Nephron progenitor cell (in vitro differentiated cells): ENCODE results near the gene CSF1R.

ENCODE experiments used
- DNase-seq: peaks from one replicate; pipeline ENCODE4 v3.0.0; 2021
- H3K27ac Mint-ChIP-seq: 2 replicates; pipeline ENCODE4 v1.8.0; 2021; ENCODE audit warnings: mild to moderate bottlenecking, moderate library complexity, mixed read lengths
- H3K27me3 Mint-ChIP-seq: 2 replicates; pipeline ENCODE4 v1.8.0; 2021; ENCODE audit warnings: mild to moderate bottlenecking, low read depth, mixed read lengths; ENCODE audit not compliant: poor library complexity
- H3K36me3 Mint-ChIP-seq: 2 replicates; pipeline ENCODE4 v1.8.0; 2021; ENCODE audit warnings: low read depth, mixed read lengths
- H3K4me1 Mint-ChIP-seq: 2 replicates; pipeline ENCODE4 v1.8.0; 2021; ENCODE audit warnings: mixed read lengths
- H3K4me3 Mint-ChIP-seq: 2 replicates; pipeline ENCODE4 v1.8.0; 2021; ENCODE audit warnings: mild to moderate bottlenecking, moderate library complexity, mixed read lengths
- H3K9me3 Mint-ChIP-seq: 2 replicates; pipeline ENCODE4 v1.8.0; 2021; ENCODE audit warnings: mild to moderate bottlenecking, moderate library complexity, mixed read lengths
- TF ChIP-seq, protein P1 (sequence below): fragments of 200-600 bp; sonication (generic); IDR thresholded peaks from 2 replicates; pipeline ENCODE4 v1.5.0; 2021; ENCODE audit warnings: antibody characterized with exemption

Gene CSF1R

DNA sequence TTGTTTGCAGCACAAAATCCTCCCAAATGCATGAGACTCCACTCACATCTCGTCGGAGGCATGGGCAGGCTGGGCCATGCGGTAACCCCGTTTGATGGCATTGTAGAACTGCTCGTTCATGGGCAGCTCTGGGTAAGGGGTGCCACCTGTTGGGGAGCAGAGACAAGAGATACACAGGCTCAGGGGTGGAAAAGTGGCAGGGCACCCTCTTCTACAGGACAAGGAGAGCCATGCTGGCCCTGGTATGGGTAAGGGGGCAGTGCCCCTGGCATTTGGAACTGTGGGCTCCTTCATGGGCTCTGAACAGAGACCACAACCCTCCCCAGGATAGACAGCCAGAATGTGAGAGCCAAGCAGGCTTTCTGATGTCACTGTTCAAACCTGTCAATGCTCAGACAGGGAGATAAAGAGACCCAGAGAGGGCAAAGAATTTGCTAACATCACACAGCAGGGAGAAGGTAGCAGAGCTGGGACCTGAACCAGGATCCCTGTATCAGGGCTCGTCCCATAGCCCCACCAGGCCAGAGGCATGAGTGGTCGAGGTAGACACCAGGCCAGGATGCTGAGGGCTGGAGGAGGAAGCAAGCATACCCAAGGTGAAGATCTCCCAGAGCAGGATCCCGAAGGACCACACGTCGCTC lies 33.2 kb upstream of the CSF1R start:
- Mint-ChIP-seq H3K9me3 (no peaks in the 10 kb centered on the region), H3K27me3 (no peaks in the 10 kb centered on the region), H3K36me3 (peaks cover 37% of the 10 kb centered on the region), H3K27ac (peak overlapping the region; percentile 22), H3K4me3 (no peak overlapping the region), H3K4me1 (peaks cover 21% of the 10 kb centered on the region)
- TF ChIP-seq, protein P1, sequence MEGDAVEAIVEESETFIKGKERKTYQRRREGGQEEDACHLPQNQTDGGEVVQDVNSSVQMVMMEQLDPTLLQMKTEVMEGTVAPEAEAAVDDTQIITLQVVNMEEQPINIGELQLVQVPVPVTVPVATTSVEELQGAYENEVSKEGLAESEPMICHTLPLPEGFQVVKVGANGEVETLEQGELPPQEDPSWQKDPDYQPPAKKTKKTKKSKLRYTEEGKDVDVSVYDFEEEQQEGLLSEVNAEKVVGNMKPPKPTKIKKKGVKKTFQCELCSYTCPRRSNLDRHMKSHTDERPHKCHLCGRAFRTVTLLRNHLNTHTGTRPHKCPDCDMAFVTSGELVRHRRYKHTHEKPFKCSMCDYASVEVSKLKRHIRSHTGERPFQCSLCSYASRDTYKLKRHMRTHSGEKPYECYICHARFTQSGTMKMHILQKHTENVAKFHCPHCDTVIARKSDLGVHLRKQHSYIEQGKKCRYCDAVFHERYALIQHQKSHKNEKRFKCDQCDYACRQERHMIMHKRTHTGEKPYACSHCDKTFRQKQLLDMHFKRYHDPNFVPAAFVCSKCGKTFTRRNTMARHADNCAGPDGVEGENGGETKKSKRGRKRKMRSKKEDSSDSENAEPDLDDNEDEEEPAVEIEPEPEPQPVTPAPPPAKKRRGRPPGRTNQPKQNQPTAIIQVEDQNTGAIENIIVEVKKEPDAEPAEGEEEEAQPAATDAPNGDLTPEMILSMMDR = no peak
- no peak for DNase-seq

DNA sequence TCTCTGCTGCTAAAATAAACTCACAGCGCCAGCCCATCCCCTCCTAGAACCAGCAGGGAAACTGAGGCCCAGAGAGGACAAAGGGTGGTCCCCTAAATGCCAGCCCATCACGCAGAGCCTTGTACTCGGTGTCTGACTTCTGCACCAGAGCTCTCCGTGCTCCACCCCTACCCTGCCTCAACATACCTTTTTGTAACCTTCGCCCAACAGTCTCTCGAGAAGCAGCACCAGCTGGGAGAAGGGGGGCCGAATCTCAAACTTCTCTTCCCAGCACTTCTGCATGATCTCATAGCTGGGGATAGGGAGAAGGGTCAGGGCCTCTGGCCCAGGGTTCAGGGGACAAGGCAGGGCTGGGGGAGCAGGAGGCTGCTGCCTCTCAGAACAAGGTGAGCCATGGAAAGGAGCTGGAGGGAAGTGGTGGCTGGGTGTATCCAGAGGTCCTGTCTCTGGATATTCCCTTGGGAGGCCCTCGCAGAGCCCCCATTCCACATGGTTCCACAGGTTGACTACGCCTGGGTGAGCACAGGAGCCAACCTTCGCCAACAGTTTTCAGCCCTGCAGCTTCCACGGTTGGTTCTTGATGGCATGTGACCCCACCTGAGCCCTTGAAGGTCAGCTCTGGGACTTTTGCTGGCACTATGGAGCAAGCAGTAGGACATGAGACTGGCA lies 32.3 kb upstream of the CSF1R start:
- Mint-ChIP-seq H3K27ac (no peak overlapping the region), H3K4me1 (peaks cover 21% of the 10 kb centered on the region), H3K27me3 (no peaks in the 10 kb centered on the region), H3K36me3 (peaks cover 37% of the 10 kb centered on the region), H3K9me3 (no peaks in the 10 kb centered on the region), H3K4me3 (no peak overlapping the region)
- TF ChIP-seq, protein P1 = no peak
- DNase-seq = no peak

DNA sequence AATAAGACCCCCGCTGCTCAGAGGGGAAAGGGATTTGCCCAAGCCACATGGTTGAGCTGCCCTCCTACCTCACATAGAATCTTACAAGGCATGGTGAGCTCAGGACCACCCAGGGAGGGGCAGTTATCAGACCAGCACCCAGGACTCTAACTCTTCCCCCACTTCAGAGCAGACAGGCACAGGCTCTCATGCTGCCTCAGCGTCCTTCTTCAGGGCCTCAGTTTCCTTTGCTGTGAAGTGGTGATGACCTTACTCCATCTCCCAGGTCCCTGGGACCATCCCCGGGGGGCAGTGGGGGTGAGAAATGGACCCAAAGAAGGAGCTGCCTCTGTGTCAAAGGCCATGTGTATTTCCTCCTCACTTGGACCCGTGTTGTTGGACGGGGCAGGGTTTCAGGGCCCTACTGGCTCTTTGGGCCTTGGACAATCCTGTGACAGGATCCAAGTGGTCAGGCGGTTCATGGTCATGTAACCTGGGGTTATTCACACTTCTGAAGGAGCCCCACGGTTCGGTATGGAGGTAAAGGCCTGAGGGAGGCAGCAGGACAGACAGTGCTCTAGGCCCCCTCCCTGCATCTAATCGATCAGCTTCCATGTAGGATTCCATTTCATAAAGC lies 31.7 kb upstream of the CSF1R start:
- H3K27ac Mint-ChIP-seq = no peak overlapping the region
- no peak for DNase-seq
- peaks cover 24% of the 10 kb centered on the region for H3K4me1 Mint-ChIP-seq

DNA sequence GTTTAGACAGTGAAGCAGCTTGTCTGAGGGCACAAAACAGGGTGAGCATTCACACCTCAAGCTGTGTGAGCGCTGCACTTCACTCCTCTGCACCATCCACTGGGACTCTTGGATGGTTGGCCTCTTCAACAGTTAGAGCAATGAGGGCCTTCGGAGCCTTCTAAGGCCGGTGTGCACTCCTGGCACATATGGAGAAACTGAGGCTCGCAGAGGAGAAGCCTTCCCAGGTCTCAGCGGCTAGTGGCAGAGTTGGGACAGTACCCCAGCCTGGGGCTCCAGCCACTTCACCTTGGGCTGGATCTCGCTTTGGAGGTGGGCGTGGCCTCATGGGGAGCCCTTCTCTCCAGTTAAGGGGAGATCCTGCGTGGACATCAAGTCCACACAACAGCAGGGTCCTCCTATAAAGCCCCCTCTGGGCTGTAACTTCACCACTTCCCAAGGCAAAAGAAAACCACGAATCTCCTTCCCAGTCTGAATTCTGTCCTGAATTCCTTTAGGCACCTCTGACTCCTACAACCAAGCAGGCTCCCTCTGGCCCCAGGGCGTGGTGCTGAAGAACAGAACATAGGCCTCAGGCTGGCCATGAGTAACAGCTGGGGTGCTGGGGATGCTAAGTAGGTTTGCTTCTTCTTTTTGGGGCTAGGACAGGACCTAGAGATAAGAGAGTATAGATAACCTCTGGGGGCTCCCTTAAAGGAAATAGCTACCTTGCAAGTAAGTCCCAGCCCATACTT lies 30.5 kb upstream of the CSF1R start:
- H3K4me3 Mint-ChIP-seq = no peak overlapping the region
- H3K27ac Mint-ChIP-seq = no peak overlapping the region
- no peaks in the 10 kb centered on the region for H3K9me3 Mint-ChIP-seq
- no peak for DNase-seq
- H3K4me1 Mint-ChIP-seq = peaks cover 30% of the 10 kb centered on the region
- no peaks in the 10 kb centered on the region for H3K27me3 Mint-ChIP-seq
- TF ChIP-seq, protein P1 = no peak
- peaks cover 33% of the 10 kb centered on the region for H3K36me3 Mint-ChIP-seq

More for the DNA sequence above, 31.7 kb upstream of the CSF1R start:
- Mint-ChIP-seq H3K4me3 (no peak overlapping the region), H3K27me3 (no peaks in the 10 kb centered on the region), H3K9me3 (no peaks in the 10 kb centered on the region), H3K36me3 (peaks cover 37% of the 10 kb centered on the region)
- TF ChIP-seq, protein P1 = no peak

- Mint-ChIP-seq H3K36me3 (peaks cover 20% of the 10 kb centered on the region), H3K4me1 (peaks cover 29% of the 10 kb centered on the region), H3K27ac (peak overlapping the region; percentile 54), H3K9me3 (no peaks in the 10 kb centered on the region), H3K27me3 (peaks cover 4% of the 10 kb centered on the region), H3K4me3 (no peak overlapping the region)
- TF ChIP-seq, protein P1 = no peak
- DNase-seq = no peak
Observed at GRCh38 chr5:150114773-150115408, 28.5 kb upstream of the CSF1R start.
